ENCODE measurements around the gene KATNA1. TPM values are rescaled to one million over a fixed set of nuclear protein-coding genes. Genes with fewer than 3 reads are reported as not detected.

Gene KATNA1
- total RNA-seq, 1 experiment from 2014 or later = 13.1 TPM

DNA sequence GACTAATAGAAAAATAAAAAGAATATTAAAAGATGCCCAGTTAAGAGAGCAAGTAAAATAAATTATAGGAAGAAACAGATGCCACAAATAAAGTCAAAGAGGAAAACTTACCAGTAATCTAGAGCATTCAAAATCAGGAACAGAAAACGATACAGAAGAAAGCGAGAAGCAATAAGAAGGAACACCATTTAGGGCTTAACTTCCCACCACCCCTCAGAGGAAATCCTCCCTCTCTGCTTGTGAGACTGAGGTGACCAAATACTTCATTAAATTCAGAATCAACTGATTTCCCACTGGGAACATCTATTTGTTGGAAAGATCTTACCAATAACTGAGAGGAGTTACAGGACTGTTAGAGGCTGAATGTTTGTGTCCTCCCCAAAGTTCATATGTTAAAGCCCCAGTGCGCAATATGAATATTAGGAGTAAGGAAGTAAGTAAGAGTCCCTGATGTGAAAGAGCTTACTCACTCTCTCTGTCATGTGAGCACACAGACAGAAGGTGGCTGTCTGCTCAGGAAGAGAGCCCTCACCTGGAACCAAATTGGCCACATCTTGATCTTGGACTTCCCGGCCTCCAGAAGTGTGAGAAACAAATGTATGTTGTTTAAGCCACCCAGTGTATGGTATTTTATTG is 19.5 kb downstream of the KATNA1 start:
- intact Hi-C loops (cut with micrococcal nuclease; ENCODE audit: unreplicated experiment) = no loop called here
- Mint-ChIP-seq H3K4me1 (ENCODE audit: low read depth, unreplicated experiment) (peaks cover 7% of the 10 kb centered on the region), H3K4me3 (ENCODE audit: low read depth, unreplicated experiment) (no peak overlapping the region), H3K27ac (ENCODE audit: unreplicated experiment) (peak overlapping the region; percentile 25), H3K9me3 (ENCODE audit: low read depth, unreplicated experiment) (no peaks in the 10 kb centered on the region), H3K36me3 (ENCODE audit: insufficient read depth, unreplicated experiment) (no peaks in the 10 kb centered on the region), H3K27me3 (ENCODE audit: unreplicated experiment) (no peaks in the 10 kb centered on the region)
- DNase-seq = no peak
- no TSS peak for BruUV-seq (replicated peaks)
- CTCF ChIA-PET = no interaction called here
- TF ChIP-seq, protein P1, sequence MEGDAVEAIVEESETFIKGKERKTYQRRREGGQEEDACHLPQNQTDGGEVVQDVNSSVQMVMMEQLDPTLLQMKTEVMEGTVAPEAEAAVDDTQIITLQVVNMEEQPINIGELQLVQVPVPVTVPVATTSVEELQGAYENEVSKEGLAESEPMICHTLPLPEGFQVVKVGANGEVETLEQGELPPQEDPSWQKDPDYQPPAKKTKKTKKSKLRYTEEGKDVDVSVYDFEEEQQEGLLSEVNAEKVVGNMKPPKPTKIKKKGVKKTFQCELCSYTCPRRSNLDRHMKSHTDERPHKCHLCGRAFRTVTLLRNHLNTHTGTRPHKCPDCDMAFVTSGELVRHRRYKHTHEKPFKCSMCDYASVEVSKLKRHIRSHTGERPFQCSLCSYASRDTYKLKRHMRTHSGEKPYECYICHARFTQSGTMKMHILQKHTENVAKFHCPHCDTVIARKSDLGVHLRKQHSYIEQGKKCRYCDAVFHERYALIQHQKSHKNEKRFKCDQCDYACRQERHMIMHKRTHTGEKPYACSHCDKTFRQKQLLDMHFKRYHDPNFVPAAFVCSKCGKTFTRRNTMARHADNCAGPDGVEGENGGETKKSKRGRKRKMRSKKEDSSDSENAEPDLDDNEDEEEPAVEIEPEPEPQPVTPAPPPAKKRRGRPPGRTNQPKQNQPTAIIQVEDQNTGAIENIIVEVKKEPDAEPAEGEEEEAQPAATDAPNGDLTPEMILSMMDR (IDR thresholded peaks at IDR 0.05; ENCODE audit: unreplicated experiment) = no peak

DNA sequence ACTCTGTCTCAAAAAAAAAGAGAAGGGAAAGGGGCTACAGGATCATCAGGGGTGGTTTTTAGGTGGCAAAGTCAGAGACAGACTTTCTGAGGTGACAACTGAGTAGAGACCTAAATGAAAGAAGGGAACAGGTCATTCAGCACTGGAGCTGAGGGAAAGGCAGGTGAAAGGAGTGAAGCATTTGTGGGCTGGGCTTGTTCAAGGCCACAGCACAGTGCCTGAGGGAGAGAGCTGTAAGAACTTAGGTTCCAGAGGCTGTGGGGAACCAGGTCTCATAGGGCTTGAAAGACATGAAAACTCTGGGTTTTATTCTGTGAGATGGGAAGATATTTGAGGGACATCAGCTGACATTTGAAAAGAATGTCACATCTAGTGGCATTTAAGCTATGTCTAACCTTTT is 20.8 kb downstream of the KATNA1 start:
- Mint-ChIP-seq H3K27me3 (ENCODE audit: unreplicated experiment) (no peaks in the 10 kb centered on the region), H3K4me1 (ENCODE audit: low read depth, unreplicated experiment) (peaks cover 7% of the 10 kb centered on the region), H3K36me3 (ENCODE audit: insufficient read depth, unreplicated experiment) (no peaks in the 10 kb centered on the region), H3K27ac (ENCODE audit: unreplicated experiment) (no peak overlapping the region), H3K9me3 (ENCODE audit: low read depth, unreplicated experiment) (no peaks in the 10 kb centered on the region), H3K4me3 (ENCODE audit: low read depth, unreplicated experiment) (no peak overlapping the region)
- no TSS peak for BruUV-seq (replicated peaks)
- intact Hi-C loops (cut with micrococcal nuclease; ENCODE audit: unreplicated experiment) = no loop called here
- no peak for DNase-seq
- TF ChIP-seq, protein P1 (IDR thresholded peaks at IDR 0.05; ENCODE audit: unreplicated experiment) = no peak
- CTCF ChIA-PET = no interaction called here

DNA sequence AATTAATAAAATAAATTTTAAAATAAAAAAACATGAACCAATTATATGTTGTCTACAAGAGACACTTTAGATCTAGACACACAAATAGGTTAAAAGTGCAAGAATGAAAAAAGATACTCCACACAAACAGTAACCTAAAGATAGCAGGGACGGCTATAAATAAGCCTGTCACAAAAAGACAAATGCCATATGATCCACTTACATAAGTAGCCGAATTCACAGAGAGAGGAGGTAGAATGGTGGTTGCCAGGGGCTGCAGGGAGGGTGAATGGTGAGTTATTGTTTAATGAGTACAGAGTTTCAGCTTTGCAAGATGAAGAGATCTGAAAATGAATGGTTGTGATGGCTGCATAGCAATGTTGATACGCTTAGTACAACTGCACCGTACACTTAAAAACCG is 32.7 kb downstream of the KATNA1 start:
- H3K4me3 Mint-ChIP-seq (ENCODE audit: low read depth, unreplicated experiment) = no peak overlapping the region
- DNase-seq = no peak
- no peaks in the 10 kb centered on the region for H3K9me3 Mint-ChIP-seq (ENCODE audit: low read depth, unreplicated experiment)
- BruUV-seq (replicated peaks) = no TSS peak
- intact Hi-C loops (cut with micrococcal nuclease; ENCODE audit: unreplicated experiment) = no loop called here
- no peaks in the 10 kb centered on the region for H3K4me1 Mint-ChIP-seq (ENCODE audit: low read depth, unreplicated experiment)
- H3K27me3 Mint-ChIP-seq (ENCODE audit: unreplicated experiment) = no peaks in the 10 kb centered on the region
- TF ChIP-seq, protein P1 (IDR thresholded peaks at IDR 0.05; ENCODE audit: unreplicated experiment) = no peak
- CTCF ChIA-PET = no interaction called here
- H3K27ac Mint-ChIP-seq (ENCODE audit: unreplicated experiment) = no peak overlapping the region
- H3K36me3 Mint-ChIP-seq (ENCODE audit: insufficient read depth, unreplicated experiment) = peaks cover 7% of the 10 kb centered on the region

DNA sequence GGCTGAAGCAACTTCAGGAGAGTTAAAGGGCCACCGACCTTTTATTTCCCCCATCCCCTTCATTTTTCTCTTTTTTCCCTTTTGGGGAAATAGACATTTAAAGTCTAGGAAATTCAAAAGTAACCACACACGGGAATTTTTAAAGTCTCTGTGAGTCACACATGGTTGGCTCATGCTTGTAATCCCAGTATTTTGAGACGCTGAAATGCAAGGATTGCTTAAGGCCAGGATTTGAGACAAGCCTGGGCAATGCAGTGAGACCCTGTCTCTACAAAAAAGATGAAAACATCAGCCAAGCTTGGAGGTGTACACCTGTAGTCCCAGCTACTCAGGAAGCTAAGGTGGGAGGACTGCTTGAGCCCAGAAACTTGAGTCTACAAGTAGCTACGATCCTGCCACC is 34.2 kb downstream of the KATNA1 start:
- DNase-seq = no peak
- TF ChIP-seq, protein P1 (IDR thresholded peaks at IDR 0.05; ENCODE audit: unreplicated experiment) = no peak
- no peaks in the 10 kb centered on the region for H3K9me3 Mint-ChIP-seq (ENCODE audit: low read depth, unreplicated experiment)
- H3K4me3 Mint-ChIP-seq (ENCODE audit: low read depth, unreplicated experiment) = no peak overlapping the region
- intact Hi-C loops (cut with micrococcal nuclease; ENCODE audit: unreplicated experiment) = no loop called here
- peaks cover 7% of the 10 kb centered on the region for H3K36me3 Mint-ChIP-seq (ENCODE audit: insufficient read depth, unreplicated experiment)
- CTCF ChIA-PET = no interaction called here
- H3K27me3 Mint-ChIP-seq (ENCODE audit: unreplicated experiment) = no peaks in the 10 kb centered on the region
- no peaks in the 10 kb centered on the region for H3K4me1 Mint-ChIP-seq (ENCODE audit: low read depth, unreplicated experiment)
- no peak overlapping the region for H3K27ac Mint-ChIP-seq (ENCODE audit: unreplicated experiment)
- no TSS peak for BruUV-seq (replicated peaks)
